Progenitor cell of endocrine pancreas (in vitro differentiated cells): Measurements from ENCODE around the gene CFAP53. TPM values are rescaled to one million over a fixed set of nuclear protein-coding genes. Genes with fewer than 3 reads are reported as not detected.

Experiments
- DNase-seq: peaks from one replicate; pipeline ENCODE4 v3.0.0; 2021; ENCODE audit warnings: low spot score; ENCODE audit not compliant: unreplicated experiment
- H3K27ac Mint-ChIP-seq: 2 replicates; pipeline ENCODE4 v1.8.0; 2021; ENCODE audit warnings: mild to moderate bottlenecking, moderate library complexity, mixed read lengths
- H3K27me3 Mint-ChIP-seq: 2 replicates; pipeline ENCODE4 v1.8.0; 2021; ENCODE audit warnings: mixed read lengths
- H3K36me3 Mint-ChIP-seq: 2 replicates; pipeline ENCODE4 v1.8.0; 2022; ENCODE audit warnings: mixed read lengths; ENCODE audit not compliant: insufficient read depth
- H3K4me1 Mint-ChIP-seq: 2 replicates; pipeline ENCODE4 v1.8.0; 2021; ENCODE audit warnings: low read depth, mixed read lengths
- H3K4me3 Mint-ChIP-seq: 2 replicates; pipeline ENCODE4 v1.8.0; 2021; ENCODE audit warnings: low read depth, mild to moderate bottlenecking, moderate library complexity, mixed read lengths
- H3K9me3 Mint-ChIP-seq: 2 replicates; pipeline ENCODE4 v1.8.0; 2021; ENCODE audit warnings: low read depth, mixed read lengths
- total RNA-seq: library from RNA; stranded (reverse); gene quantifications from 2 replicates; pipeline ENCODE4 v1.2.1, GENCODE V29; 2021
- TF ChIP-seq, protein P1 (sequence below): fragments of 200-600 bp; sonication (generic); IDR thresholded peaks from one replicate; pipeline ENCODE4 v1.5.0; 2021; ENCODE audit warnings: antibody characterized with exemption, mild to moderate bottlenecking; ENCODE audit not compliant: unreplicated experiment

The CFAP53 gene
- total RNA-seq, 1 donor from 2014 or later = 1.7 TPM

DNA sequence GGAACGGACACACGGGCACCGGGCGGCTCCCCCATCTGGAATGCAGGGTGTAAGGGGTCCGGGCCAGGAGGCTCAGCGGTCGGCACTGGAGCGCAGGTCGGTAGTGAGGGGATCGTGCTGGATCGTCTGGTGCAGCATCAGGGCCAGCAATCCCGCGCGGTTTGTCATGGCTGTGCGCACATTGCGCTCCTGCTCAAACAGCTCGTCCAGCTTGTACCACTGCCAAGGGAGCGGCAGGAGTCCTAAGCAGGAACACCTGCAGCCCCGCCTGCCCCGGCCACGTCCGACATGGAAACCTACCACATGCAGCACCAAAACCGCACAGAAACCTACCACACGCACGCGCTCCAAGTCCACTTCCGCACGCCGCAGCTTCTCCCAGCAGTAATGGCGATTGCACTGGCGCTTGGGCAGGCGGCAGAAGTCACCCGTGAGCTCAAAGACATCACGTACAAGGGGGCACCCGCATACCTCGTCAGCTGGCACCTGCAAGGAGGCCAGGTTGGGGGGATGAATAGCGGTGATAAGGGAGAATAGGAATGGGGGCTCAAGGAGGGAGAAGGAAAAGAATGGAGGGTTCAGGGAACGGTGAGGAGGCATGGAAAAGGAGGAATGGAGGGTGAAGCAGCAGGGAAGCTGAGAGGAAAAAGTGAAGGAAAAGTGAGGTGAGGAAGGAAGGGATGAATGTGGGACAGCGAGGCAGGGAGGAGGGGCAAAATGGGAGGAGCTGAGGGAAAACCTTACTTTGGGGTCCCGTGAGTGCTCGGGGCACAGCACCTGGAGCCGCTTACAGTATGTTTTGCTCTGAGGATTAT, 16.4 kb upstream of the CFAP53 start:
- no peak for DNase-seq
- Mint-ChIP-seq H3K4me1 (peaks cover 32% of the 10 kb centered on the region), H3K9me3 (no peaks in the 10 kb centered on the region), H3K36me3 (peaks cover 19% of the 10 kb centered on the region), H3K4me3 (peak overlapping the region; percentile 96), H3K27ac (peak overlapping the region; percentile 56), H3K27me3 (no peaks in the 10 kb centered on the region)
- TF ChIP-seq, protein P1, sequence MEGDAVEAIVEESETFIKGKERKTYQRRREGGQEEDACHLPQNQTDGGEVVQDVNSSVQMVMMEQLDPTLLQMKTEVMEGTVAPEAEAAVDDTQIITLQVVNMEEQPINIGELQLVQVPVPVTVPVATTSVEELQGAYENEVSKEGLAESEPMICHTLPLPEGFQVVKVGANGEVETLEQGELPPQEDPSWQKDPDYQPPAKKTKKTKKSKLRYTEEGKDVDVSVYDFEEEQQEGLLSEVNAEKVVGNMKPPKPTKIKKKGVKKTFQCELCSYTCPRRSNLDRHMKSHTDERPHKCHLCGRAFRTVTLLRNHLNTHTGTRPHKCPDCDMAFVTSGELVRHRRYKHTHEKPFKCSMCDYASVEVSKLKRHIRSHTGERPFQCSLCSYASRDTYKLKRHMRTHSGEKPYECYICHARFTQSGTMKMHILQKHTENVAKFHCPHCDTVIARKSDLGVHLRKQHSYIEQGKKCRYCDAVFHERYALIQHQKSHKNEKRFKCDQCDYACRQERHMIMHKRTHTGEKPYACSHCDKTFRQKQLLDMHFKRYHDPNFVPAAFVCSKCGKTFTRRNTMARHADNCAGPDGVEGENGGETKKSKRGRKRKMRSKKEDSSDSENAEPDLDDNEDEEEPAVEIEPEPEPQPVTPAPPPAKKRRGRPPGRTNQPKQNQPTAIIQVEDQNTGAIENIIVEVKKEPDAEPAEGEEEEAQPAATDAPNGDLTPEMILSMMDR = no peak

DNA sequence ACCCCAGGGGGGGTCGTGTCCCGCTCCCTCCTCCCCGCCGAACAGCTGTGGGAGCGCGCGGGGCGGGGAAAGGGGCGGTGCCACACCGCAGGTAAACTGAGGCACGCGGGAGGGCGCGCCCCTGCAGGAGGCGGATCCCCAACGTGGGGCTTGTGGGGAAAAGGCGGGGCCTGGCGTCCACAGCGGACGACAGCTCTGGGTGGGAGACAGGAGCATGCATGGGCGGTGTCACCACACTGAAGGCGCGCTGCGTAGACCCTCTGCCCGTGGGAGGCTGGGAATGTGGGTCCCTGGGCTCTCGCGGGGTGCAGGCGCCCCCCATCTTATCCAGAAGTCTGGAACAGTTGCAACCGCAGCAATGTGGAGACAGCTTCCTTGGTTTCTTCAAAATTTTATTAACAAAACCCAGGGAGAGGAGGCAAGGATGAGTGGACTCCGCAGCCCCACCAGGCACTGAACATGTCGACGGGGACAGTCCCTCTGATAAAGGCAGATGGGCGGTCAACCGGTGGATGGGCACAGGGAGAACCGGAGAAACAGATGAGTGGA, 15.8 kb upstream of the CFAP53 start:
- TF ChIP-seq, protein P1 = no peak
- H3K27me3 Mint-ChIP-seq = no peaks in the 10 kb centered on the region
- H3K9me3 Mint-ChIP-seq = no peaks in the 10 kb centered on the region

DNA sequence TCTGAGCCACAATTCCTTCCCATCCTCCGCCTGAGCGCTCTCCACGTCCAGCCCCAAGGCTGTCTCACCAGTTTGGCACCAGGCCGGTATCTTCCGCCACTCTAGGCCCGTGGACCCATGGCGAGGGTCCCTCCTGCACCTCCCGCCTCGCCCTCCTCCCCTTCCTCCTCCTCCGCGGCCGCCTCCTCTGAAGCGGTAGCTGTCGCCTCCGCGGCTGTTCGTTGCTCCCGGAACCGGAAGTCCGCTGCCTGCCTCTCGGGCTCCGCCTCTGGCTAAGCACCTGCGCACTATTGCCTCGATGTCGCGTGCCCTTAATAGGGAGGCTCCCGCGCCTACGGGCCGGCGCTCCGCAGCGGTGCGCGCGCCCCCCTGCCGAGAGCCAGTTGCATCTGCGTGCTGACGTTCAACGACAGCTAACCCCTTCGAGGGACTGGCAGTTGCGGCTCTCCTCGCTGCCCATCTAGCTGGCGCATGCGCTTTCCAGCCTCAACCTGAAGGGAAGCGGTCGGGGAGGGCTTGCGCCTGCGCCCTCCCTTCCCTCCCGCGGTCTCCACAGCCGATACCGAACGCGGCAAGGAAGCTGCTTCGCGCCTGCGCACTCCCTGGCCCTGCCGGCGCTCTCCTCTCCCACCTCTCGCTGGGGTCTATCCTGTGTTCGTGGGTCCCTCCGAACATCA, 15.1 kb upstream of the CFAP53 start, which contains the start of gene MBD1:
TSS of gene MBD1 (minus strand) at position 229 of the 677 bp plus-strand sequence. CDS start 1,531 bp downstream, outside the sequence.
- TF ChIP-seq, protein P1 = peak; percentile 37
- H3K27ac Mint-ChIP-seq = peak within 1 kb of the TSS; percentile 98
- H3K4me3 Mint-ChIP-seq = peak within 1 kb of the TSS; percentile 96
- peaks cover 22% of the 10 kb centered on the region for H3K36me3 Mint-ChIP-seq
- peaks cover 22% of the 10 kb centered on the region for H3K4me1 Mint-ChIP-seq
- H3K27me3 Mint-ChIP-seq = no peaks in the 10 kb centered on the region
- no peaks in the 10 kb centered on the region for H3K9me3 Mint-ChIP-seq
- DNase-seq = peak; percentile 91

More for the DNA sequence above, 15.8 kb upstream of the CFAP53 start:
- peak overlapping the region; percentile 96 for H3K4me3 Mint-ChIP-seq
- H3K4me1 Mint-ChIP-seq = peaks cover 27% of the 10 kb centered on the region
- H3K36me3 Mint-ChIP-seq = peaks cover 19% of the 10 kb centered on the region
- peak overlapping the region; percentile 98 for H3K27ac Mint-ChIP-seq
- no peak for DNase-seq

DNA sequence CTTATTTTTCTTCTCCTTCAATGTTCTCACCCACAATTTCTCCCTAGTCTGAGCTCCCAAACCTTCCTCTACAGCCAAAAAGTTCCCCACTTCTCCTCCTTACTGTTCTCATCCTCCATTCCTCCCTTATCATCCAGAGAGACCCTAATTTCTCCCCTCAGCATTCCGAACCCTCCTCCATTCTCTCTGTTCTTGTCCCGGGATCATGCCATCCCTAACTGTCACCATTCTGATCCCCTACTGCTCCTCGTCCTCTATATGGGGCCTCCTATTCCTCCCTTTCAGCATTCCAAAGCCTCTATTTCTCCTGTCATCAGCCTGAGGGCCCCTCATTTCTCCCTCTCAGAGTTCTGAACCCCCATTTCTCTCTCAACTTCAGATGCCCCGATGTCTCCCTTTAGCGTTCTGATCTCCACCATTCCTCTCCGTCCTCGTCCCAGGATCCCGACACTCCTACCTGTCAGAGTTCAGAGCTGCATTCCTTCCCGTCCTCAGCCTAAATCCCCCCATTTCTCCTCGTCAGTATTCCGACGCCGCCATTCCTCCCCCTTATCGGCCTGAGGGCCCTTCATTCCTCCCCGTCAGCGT, 14.5 kb upstream of the CFAP53 start:
- Mint-ChIP-seq H3K36me3 (peaks cover 26% of the 10 kb centered on the region), H3K4me1 (peaks cover 18% of the 10 kb centered on the region), H3K27ac (peak overlapping the region; percentile 98), H3K27me3 (no peaks in the 10 kb centered on the region), H3K4me3 (peak overlapping the region; percentile 96), H3K9me3 (no peaks in the 10 kb centered on the region)
- TF ChIP-seq, protein P1 = no peak
- DNase-seq = no peak

DNA sequence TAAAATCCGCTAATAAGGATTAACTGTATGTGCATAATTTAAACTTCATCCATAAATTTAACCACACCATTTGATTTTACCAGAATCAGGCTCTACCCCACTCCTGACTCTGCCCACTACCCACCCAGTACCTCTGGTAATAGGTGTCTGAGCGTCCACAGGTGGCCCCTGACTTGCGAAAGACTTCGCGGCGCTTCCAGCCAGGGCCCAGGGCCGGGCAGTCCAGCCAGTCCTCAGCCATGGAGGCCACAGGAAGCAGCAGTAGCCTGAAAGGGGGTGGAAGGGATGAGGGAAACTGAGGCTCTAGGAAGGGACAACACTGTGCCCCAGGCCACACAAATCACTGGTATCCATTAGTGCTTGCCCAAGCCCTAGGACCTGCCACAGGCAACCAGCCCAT, 13.5 kb upstream of the CFAP53 start:
- Mint-ChIP-seq H3K27ac (no peak overlapping the region), H3K36me3 (peaks cover 32% of the 10 kb centered on the region), H3K9me3 (no peaks in the 10 kb centered on the region), H3K4me1 (peaks cover 18% of the 10 kb centered on the region), H3K4me3 (peak overlapping the region; percentile 96), H3K27me3 (no peaks in the 10 kb centered on the region)
- DNase-seq = no peak
- TF ChIP-seq, protein P1 = no peak
